ENCODE measurements around the gene TMEM266.

TMEM266 gene

GRCh38 chr15:76239786-76240185 is 180.0 kb downstream of the TMEM266 start:
- DNase-seq (ENCODE audit: low spot score) = no peak

GRCh38 chr15:76245072-76245610 is 185.4 kb downstream of the TMEM266 start:
- DNase-seq (ENCODE audit: low spot score) = no peak

GRCh38 chr15:76251717-76252116 is 191.9 kb downstream of the TMEM266 start:
- no peak for DNase-seq (ENCODE audit: low spot score)

GRCh38 chr15:76252249-76252648 is 192.5 kb downstream of the TMEM266 start:
- DNase-seq (ENCODE audit: low spot score) = no peak

- no peak for DNase-seq (ENCODE audit: low spot score)
These were observed 194.1 kb downstream of the TMEM266 start for GRCh38 chr15:76253691-76254473.
